A673 (cell line): ENCODE results near the gene RHPN2. TPM values are rescaled to one million over a fixed set of nuclear protein-coding genes. Genes with fewer than 3 reads are reported as not detected.

Experiments
- BruUV-seq: library from RNA; stranded (reverse); fragments of 400-500 nt; replicated peaks from 2 replicates; lab custom pipeline; 2021; lab: Mats Ljungman, UMichigan
- CTCF ChIA-PET: fragments of 300-600 bp; sonication (Branson Sonifier 250); formaldehyde crosslinking; loops from one replicate; lab custom pipeline; 2022; ENCODE audit warnings: antibody characterized with exemption; lab: Charles Lee
- POLR2A ChIA-PET: fragments of 300-600 bp; sonication (Branson Sonifier 250); formaldehyde crosslinking; loops from one replicate; lab custom pipeline; 2022; ENCODE audit warnings: antibody characterized with exemption; ENCODE audit not compliant: low non-redundant PET; lab: Charles Lee
- DNase-seq: peaks from one replicate; pipeline ENCODE4 v3.0.0-alpha.2; 2015; ENCODE audit warnings: low spot score
- H3K27ac ChIP-seq: fragments of 200-600 bp; sonication (generic); 2 replicates; pipeline ENCODE4 v1.5.1; 2016; ENCODE audit warnings: mixed run types, low read depth, mild to moderate bottlenecking, mixed read lengths, antibody characterized with exemption, low read length; ENCODE audit not compliant: poor library complexity, severe bottlenecking
- H3K27me3 ChIP-seq: fragments of 200-600 bp; sonication (generic); replicated peaks from 2 replicates; pipeline ENCODE4 v1.6.1; 2017; ENCODE audit warnings: mixed run types, low read depth, mild to moderate bottlenecking, mixed read lengths, antibody characterized with exemption, low read length; ENCODE audit not compliant: insufficient read depth, poor library complexity
- H3K36me3 ChIP-seq: fragments of 200-600 bp; sonication (generic); 2 replicates; pipeline ENCODE4 v1.6.1; 2016; ENCODE audit warnings: mixed run types, mild to moderate bottlenecking, mixed read lengths, antibody characterized with exemption, low read length; ENCODE audit not compliant: insufficient read depth, poor library complexity, severe bottlenecking
- H3K4me1 ChIP-seq: fragments of 200-600 bp; sonication (generic); 2 replicates; pipeline ENCODE4 v1.6.1; 2017; ENCODE audit warnings: mixed run types, mild to moderate bottlenecking, mixed read lengths, antibody characterized with exemption, low read length; ENCODE audit not compliant: insufficient read depth, poor library complexity, severe bottlenecking
- H3K4me3 ChIP-seq: fragments of 200-600 bp; sonication (generic); 2 replicates; pipeline ENCODE4 v1.5.1; 2016; ENCODE audit warnings: low read depth, mixed run types, mild to moderate bottlenecking, mixed read lengths, low read length; ENCODE audit not compliant: poor library complexity, severe bottlenecking
- H3K9me3 ChIP-seq: fragments of 200-600 bp; sonication (generic); 2 replicates; pipeline ENCODE4 v1.6.1; 2016; ENCODE audit warnings: mixed run types, low read depth, mild to moderate bottlenecking, mixed read lengths, antibody characterized with exemption, low read length; ENCODE audit not compliant: poor library complexity, severe bottlenecking
- EZH2 ChIP-seq: fragments of 200-600 bp; sonication (generic); IDR thresholded peaks from 2 replicates; pipeline ENCODE4 v1.6.1; 2017; ENCODE audit warnings: borderline replicate concordance, low read depth, mild to moderate bottlenecking, mixed read lengths, antibody characterized with exemption, low read length; ENCODE audit not compliant: poor library complexity, severe bottlenecking
- intact Hi-C: fragments of 100-400 bp; cut with micrococcal nuclease; formaldehyde crosslinking; loops from one replicate; pipeline ENCODE4 v1.10.0; 2022; ENCODE audit not compliant: unreplicated experiment
- total RNA-seq: library from RNA; stranded (reverse); gene quantifications from 2 replicates; pipeline ENCODE4 v1.2.3, GENCODE V29; 2021
- TF ChIP-seq, protein P1 (sequence below): fragments of 300-800, 200-600 bp; sonication (generic); conservative IDR thresholded peaks from 2 replicates; pipeline ENCODE4 v1.5.1; 2017; ENCODE audit warnings: low read depth, mild to moderate bottlenecking, antibody characterized with exemption, low read length, moderate library complexity, mixed read lengths

RHPN2 gene
- total RNA-seq, 1 experiment from 2014 or later: 10.5 TPM

DNA sequence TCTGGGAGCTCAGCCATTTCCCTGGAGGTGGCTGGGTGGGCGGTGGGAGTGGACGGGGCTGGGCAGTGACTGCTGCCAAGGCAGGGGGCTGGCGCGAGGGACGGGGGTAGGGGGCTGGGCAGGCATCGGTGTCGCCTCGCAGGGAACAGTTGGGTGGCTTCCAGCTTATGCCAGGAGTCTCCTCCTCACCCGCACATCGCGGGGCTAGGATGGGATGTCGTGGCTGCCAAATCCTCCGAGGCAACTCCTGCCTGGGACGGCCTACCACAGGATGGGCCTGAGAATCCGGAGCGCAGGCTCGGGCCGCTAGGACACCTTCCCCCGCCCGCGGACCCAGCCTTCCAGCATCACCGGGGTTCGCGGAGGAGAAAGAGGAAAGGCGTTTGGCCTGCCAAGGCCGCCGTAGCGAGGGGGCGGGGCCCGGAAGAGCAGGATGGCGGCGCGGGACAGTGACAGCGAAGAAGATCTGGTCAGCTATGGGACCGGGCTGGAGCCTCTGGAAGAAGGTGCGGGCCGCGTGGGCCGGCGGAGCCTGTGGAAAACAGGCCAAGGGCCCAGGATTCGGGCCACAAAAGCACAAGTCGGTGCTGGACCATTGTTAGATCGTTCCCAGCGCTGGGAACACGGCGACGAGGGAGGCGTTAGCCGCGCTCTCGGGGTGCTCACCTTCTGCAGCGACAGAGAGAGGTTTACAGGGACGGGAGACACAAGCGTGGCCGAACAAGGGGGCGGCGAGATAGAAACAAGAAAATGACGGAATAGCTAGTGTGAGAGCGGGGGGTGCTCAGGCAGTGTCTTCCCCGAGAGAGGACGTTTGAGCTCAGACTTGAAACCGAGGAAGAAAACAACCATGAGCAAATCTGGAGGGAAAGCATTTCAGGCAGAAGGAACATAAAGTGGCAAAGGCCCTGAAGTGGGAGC, 16.3 kb upstream of the RHPN2 start, which contains the start of gene GPATCH1:
GPATCH1 (plus strand) TSS at position 421 of the 921 bp plus-strand sequence; CDS start at position 434, 13 bp downstream.
- Histone ChIP-seq H3K36me3 (no peaks in the 10 kb centered on the region), H3K4me1 (peaks cover 12% of the 10 kb centered on the region), H3K27me3 (no peaks in the 10 kb centered on the region), H3K4me3 (peak within 1 kb of the TSS; percentile 92), H3K27ac (peak within 1 kb of the TSS; percentile 84), H3K9me3 (no peaks in the 10 kb centered on the region)
- intact Hi-C loops: no loop called here
- DNase-seq: peak; percentile 94
- CTCF ChIA-PET: no interaction called here
- TSS peak; percentile 76 for BruUV-seq
- POLR2A ChIA-PET: no interaction called here
- TF ChIP-seq EZH2: no peak
- TF ChIP-seq, protein P1, sequence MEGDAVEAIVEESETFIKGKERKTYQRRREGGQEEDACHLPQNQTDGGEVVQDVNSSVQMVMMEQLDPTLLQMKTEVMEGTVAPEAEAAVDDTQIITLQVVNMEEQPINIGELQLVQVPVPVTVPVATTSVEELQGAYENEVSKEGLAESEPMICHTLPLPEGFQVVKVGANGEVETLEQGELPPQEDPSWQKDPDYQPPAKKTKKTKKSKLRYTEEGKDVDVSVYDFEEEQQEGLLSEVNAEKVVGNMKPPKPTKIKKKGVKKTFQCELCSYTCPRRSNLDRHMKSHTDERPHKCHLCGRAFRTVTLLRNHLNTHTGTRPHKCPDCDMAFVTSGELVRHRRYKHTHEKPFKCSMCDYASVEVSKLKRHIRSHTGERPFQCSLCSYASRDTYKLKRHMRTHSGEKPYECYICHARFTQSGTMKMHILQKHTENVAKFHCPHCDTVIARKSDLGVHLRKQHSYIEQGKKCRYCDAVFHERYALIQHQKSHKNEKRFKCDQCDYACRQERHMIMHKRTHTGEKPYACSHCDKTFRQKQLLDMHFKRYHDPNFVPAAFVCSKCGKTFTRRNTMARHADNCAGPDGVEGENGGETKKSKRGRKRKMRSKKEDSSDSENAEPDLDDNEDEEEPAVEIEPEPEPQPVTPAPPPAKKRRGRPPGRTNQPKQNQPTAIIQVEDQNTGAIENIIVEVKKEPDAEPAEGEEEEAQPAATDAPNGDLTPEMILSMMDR: no peak

GRCh38 chr19:33075519-33075918, 10.8 kb upstream of the RHPN2 start:
- H3K27ac ChIP-seq: no peak overlapping the region
- no TSS peak for BruUV-seq
- H3K4me1 ChIP-seq: peaks cover 7% of the 10 kb centered on the region
- no peaks in the 10 kb centered on the region for H3K9me3 ChIP-seq
- no peaks in the 10 kb centered on the region for H3K27me3 ChIP-seq
- intact Hi-C loops: no loop called here
- ChIA-PET POLR2A (no interaction called here), CTCF (no interaction called here)
- TF ChIP-seq, protein P1: no peak
- no peak for TF ChIP-seq EZH2
- H3K36me3 ChIP-seq: no peaks in the 10 kb centered on the region
- H3K4me3 ChIP-seq: no peak overlapping the region
- no peak for DNase-seq

GRCh38 chr19:33071887-33072286, 7.2 kb upstream of the RHPN2 start:
- H3K36me3 ChIP-seq: no peaks in the 10 kb centered on the region
- TF ChIP-seq, protein P1: no peak
- no peak for TF ChIP-seq EZH2
- H3K4me3 ChIP-seq: no peak overlapping the region
- POLR2A ChIA-PET: no interaction called here
- intact Hi-C loops: no loop called here
- CTCF ChIA-PET: no interaction called here
- peaks cover 10% of the 10 kb centered on the region for H3K4me1 ChIP-seq
- H3K9me3 ChIP-seq: no peaks in the 10 kb centered on the region
- no TSS peak for BruUV-seq
- no peaks in the 10 kb centered on the region for H3K27me3 ChIP-seq
- H3K27ac ChIP-seq: no peak overlapping the region
- no peak for DNase-seq
